ENCODE results near the gene DCANP1. TPM values are rescaled to one million over a fixed set of nuclear protein-coding genes. Genes with fewer than 3 reads are reported as not detected.

Gene DCANP1
- total RNA-seq, 1 donor from 2014 or later, result not detected

DNA sequence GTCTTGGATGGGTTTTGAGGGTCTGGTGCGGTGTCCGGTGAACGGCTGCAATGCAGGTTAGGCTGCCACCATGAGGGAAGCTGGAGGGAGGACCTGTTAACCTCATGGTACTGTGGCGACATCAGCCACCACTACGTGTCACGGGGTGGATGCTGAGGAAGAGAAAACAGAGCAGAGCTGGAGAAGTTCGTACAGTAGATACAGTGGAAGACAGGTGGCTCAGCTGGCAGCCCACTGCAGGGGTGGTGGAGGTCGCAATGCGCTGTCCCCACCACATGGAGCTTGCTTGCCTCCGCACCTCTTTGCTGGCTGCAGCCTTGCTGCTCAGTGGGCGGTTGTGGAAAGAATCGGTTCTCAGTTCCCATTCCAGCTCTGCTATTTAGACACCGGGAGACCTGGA lies 2.8 kb downstream of the DCANP1 start:
- no peak for ATAC-seq (ENCODE audit: low read depth)
- no peak overlapping the region for H3K27ac Mint-ChIP-seq
- POLR2A ChIA-PET, result no interaction called here

DNA sequence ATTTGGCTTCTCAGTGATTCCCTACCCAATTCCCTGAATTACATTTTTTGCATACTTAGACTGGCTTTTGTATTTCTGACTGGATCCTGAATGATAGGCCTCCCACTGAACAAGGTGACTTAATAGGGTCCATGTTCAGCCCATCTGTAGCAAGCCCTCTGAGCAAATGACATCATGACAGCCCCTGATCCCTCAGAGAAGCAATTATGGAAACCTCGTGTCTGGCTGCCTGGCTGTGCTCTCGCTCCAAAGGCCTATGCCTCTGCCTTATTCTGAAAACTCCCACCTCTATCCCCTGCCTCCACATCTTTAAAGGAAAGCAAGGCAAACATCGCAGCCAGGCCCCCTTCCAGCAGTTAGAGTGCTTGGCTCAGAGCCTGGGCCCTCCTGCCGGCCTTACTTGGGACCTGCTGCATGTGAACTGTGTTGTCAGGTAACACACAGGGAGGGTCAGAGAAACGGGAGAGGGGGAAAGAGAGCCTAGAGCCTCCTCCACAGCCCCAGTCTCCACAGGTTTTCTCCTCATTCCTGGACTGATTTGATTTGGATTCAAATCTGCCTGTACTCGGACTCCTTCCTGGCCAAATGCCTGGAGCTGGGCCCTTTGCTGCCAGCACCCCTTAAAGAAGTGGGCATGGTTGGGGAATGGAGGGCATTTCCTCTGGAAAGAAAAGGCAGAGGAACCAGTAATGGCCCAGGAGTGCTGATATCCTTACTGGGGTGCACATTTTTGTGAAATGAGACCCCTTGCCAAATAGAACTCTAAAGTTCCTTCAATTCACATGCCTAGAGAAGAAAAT lies 3.8 kb downstream of the DCANP1 start:
- no peak for ATAC-seq (ENCODE audit: low read depth)
- POLR2A ChIA-PET, result no interaction called here

More for the DNA sequence above, 2.8 kb downstream of the DCANP1 start:
- Mint-ChIP-seq H3K4me3 (no peak overlapping the region), H3K27me3 (peaks cover 31% of the 10 kb centered on the region), H3K9me3 (no peaks in the 10 kb centered on the region), H3K36me3 (ENCODE audit: low read depth) (no peaks in the 10 kb centered on the region), H3K4me1 (peaks cover 8% of the 10 kb centered on the region)
- no peak for TF ChIP-seq CTCF (IDR thresholded peaks at IDR 0.05)
- CTCF ChIA-PET, result interaction anchor here (1.0 kb wide), 1 partner anchor 11 kb away, joined by 3 read pairs; no protein-coding TSS in a partner anchor
- no peak for DNase-seq
- intact Hi-C loops (cut with micrococcal nuclease), result no loop called here

GRCh38 chr5:135442431-135443160 lies 4.6 kb downstream of the DCANP1 start:
- H3K27ac Mint-ChIP-seq, result no peak overlapping the region
- no peaks in the 10 kb centered on the region for H3K36me3 Mint-ChIP-seq (ENCODE audit: low read depth)
- ChIA-PET POLR2A (no interaction called here), CTCF (no interaction called here)
- ATAC-seq (ENCODE audit: low read depth) (no peak), DNase-seq (no peak)
- H3K4me1 Mint-ChIP-seq, result peaks cover 10% of the 10 kb centered on the region
- intact Hi-C loops (cut with micrococcal nuclease), result no loop called here
- no peaks in the 10 kb centered on the region for H3K9me3 Mint-ChIP-seq
- no peak for TF ChIP-seq CTCF (IDR thresholded peaks at IDR 0.05)
- H3K27me3 Mint-ChIP-seq, result peaks cover 31% of the 10 kb centered on the region
- no peak overlapping the region for H3K4me3 Mint-ChIP-seq

More for the DNA sequence above, 3.8 kb downstream of the DCANP1 start:
- Mint-ChIP-seq H3K4me3 (no peak overlapping the region), H3K4me1 (peaks cover 8% of the 10 kb centered on the region), H3K27me3 (peaks cover 31% of the 10 kb centered on the region), H3K27ac (no peak overlapping the region), H3K9me3 (no peaks in the 10 kb centered on the region), H3K36me3 (ENCODE audit: low read depth) (no peaks in the 10 kb centered on the region)
- DNase-seq, result no peak
- TF ChIP-seq CTCF (IDR thresholded peaks at IDR 0.05), result no peak
- intact Hi-C loops (cut with micrococcal nuclease), result no loop called here
- CTCF ChIA-PET, result no interaction called here

- no peaks in the 10 kb centered on the region for H3K36me3 Mint-ChIP-seq (ENCODE audit: low read depth)
- ChIA-PET CTCF (interaction anchor here (1.0 to 1.4 kb wide), 2 partner anchors 15 to 16 kb away, joined by 3 to 5 read pairs; no protein-coding TSS in a partner anchor), POLR2A (no interaction called here)
- DNase-seq, result no peak
- intact Hi-C loops (cut with micrococcal nuclease), result no loop called here
- no peak overlapping the region for H3K27ac Mint-ChIP-seq
- H3K27me3 Mint-ChIP-seq, result peaks cover 26% of the 10 kb centered on the region
- H3K4me3 Mint-ChIP-seq, result no peak overlapping the region
- no peaks in the 10 kb centered on the region for H3K9me3 Mint-ChIP-seq
- ATAC-seq (ENCODE audit: low read depth), result no peak
- H3K4me1 Mint-ChIP-seq, result peaks cover 17% of the 10 kb centered on the region
- no peak for TF ChIP-seq CTCF (IDR thresholded peaks at IDR 0.05)
These were observed 5.2 kb downstream of the DCANP1 start for GRCh38 chr5:135441919-135442318.

DNA sequence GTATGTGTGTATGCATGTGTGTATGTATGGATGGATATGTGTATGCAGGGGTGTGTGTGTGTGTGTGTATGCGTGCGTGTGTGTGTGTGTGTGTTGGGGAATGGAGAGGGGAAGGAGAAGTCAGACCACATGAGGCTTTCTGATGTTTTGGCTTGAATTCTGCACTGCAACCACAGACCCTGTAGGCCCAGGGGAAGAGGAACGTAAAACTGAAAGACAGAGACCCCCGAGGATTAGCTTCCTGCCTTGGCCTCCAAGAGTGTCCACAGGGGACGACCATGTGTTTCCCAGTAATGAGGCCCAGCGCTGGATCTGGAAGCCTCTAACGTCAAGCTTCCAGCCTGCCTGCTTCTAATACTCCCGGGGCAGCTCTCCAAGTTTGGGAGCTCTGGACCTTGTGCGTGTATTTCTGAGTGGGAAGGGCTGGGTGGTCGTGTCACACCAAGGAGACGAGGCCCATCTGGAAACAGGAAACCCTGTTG lies 5.8 kb downstream of the DCANP1 start:
- TF ChIP-seq CTCF (IDR thresholded peaks at IDR 0.05), result no peak
- H3K27me3 Mint-ChIP-seq, result peaks cover 24% of the 10 kb centered on the region
- ChIA-PET POLR2A (no interaction called here), CTCF (interaction anchor here (1.0 to 1.4 kb wide), 2 partner anchors 16 kb away, joined by 3 to 5 read pairs; no protein-coding TSS in a partner anchor)
- ATAC-seq (ENCODE audit: low read depth) (no peak), DNase-seq (no peak)
- no peak overlapping the region for H3K27ac Mint-ChIP-seq
- intact Hi-C loops (cut with micrococcal nuclease), result no loop called here
- peaks cover 21% of the 10 kb centered on the region for H3K4me1 Mint-ChIP-seq
- H3K9me3 Mint-ChIP-seq, result no peaks in the 10 kb centered on the region
- no peak overlapping the region for H3K4me3 Mint-ChIP-seq
- H3K36me3 Mint-ChIP-seq (ENCODE audit: low read depth), result no peaks in the 10 kb centered on the region

Measured in activated B cell treated with CpG ODN at 0.5 μM for 24 hours (primary cell).